GM12801 (cell line): ENCODE results near the gene GNG7.

Experiments used
- TF ChIP-seq, protein P1 (sequence below): IDR thresholded peaks from one replicate; pipeline ENCODE4 v1.5.1; 2011; ENCODE audit warnings: control low read depth; ENCODE audit not compliant: insufficient read length; ENCODE audit errors: extremely low read depth

The GNG7 gene

DNA sequence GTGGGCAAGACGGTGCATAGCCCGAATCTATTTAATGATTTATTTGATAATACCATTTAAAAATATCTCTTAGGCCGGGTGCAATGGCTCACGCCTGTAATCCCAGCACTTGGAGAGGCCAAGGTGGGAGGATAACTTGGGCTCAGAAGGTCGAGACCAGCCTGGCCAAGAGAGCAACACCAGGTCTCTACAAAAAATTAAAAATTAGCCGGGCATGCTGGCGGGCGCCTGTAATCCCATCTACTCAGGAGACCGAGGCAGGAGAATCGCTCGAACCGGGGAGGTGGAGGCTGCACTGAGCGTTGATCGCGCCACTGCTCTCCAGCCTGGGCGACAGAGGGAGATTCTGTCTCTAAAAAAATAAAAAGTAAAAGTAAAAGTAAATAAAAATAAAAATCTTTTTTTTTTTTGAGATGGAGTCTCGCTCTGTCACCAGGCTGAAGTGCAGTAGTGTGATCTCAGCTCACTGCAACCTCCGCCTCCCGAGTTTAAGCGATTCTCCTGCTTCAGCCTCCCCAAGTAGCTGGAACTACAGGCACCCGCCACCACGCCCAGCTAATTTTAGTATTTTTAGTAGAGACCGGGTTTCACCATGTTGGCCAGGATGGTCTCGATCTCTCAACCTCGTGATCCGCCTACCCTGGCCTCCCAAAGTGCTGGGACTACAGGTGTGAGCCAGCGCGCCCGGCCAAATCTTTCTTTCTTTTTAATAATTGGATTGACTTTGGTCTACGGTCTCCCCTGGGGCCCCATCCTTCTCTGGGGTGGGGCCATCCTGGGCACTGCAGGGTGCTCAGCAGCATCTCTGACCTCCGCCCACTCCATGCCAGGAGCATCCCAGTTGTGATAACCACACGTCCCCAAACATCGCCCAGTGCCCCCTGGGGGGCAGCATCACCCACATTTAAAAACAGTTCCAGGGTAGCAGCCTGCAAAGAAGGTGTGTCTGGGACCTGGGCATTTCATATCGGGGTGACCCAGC lies 90.7 kb downstream of the GNG7 start:
- TF ChIP-seq, protein P1, sequence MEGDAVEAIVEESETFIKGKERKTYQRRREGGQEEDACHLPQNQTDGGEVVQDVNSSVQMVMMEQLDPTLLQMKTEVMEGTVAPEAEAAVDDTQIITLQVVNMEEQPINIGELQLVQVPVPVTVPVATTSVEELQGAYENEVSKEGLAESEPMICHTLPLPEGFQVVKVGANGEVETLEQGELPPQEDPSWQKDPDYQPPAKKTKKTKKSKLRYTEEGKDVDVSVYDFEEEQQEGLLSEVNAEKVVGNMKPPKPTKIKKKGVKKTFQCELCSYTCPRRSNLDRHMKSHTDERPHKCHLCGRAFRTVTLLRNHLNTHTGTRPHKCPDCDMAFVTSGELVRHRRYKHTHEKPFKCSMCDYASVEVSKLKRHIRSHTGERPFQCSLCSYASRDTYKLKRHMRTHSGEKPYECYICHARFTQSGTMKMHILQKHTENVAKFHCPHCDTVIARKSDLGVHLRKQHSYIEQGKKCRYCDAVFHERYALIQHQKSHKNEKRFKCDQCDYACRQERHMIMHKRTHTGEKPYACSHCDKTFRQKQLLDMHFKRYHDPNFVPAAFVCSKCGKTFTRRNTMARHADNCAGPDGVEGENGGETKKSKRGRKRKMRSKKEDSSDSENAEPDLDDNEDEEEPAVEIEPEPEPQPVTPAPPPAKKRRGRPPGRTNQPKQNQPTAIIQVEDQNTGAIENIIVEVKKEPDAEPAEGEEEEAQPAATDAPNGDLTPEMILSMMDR, result no peak

DNA sequence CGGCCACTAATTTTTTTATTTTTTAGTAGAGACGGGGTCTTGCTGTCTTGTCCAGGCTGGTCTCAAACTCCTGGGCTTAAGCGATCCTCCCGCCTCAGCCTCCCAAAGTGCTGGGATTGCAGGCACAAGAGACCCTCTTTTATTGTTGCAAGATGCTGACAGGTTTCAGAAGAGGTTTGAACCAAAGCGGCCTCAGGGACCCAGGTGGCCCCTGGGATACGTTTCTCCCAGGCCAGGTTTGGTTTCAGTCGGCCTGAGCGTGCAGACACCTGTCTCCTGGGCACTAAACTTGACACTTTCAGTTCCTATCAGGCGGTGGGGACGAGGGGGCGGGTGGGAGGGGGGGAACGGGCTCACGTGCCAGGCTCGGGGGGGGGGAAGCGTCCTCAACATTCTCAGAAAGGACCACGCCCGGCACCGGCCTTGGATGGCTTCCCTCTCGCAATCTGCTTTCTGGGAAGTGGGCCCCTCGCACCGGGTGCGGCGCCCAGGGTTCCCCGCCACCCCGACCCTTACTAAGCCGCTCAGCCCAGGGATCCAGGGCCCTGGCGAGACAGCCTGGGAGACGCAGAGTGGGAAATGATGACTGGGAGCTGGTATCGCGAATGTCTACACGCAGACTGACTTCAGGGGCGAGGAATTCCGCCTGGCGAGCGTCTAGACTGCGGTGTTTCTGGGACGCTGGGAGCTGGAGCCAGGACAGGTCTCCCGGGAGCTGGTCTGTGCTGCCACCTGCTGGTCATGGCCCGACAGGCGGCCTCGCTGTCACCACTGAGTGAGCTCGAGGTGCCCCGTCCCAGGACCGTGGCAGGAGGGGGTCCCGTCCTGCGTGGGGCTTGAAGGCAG lies 91.6 kb downstream of the GNG7 start:
- TF ChIP-seq, protein P1, result no peak

DNA sequence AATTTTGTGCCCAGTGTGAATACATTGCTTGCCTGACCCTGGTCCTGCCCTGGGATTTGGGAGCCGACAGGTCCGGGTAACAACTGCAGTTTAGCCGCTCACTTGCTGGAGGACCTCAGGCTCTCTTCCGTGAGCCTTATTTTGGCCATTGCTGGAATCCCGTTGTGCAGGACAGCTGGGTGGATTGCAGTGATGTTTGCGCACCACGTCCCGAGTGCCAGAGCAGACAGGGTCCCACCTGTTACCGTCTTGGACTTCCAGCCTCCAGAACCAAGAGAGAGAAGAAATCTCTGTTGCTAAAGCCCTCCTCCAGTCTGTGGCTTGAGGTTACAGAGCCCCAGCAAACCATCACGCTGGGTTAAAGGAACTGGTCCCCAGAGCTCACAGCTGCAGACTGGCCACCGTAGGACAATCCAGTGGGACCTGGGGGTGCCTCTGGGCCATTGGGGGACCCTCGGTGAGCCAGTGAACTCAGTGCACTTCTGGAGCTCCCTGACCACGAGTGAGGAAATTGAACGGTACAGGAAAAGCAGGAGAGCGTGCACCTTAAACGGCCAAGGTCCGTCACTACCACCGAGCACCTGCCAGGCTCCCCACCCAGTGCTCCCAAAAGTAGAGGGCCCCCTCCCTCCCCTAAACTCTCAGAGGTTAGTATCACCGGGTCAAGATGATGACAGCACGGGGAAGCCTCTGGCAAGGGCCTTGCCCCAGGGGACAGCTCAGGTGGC lies 92.9 kb downstream of the GNG7 start:
- TF ChIP-seq, protein P1, result no peak

DNA sequence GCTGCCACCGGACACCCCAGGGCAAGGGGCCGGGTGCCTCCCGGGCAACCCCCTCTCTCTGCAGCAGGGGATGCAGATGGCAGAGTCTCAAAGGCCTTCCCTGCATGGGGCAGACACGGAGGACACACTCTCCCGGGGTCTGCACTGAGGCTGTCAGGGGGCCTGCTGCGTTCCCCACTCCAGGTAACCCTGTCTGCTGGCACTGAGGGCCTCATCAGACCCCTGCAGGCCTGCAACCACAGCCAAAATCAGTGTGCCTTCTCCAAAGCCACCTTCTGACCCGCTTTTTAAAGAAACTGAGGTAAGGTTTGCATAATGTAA lies 93.9 kb downstream of the GNG7 start:
- TF ChIP-seq, protein P1, result no peak

- TF ChIP-seq, protein P1, result no peak
Observed at GRCh38 chr19:2607712-2608601, 94.5 kb downstream of the GNG7 start.

DNA sequence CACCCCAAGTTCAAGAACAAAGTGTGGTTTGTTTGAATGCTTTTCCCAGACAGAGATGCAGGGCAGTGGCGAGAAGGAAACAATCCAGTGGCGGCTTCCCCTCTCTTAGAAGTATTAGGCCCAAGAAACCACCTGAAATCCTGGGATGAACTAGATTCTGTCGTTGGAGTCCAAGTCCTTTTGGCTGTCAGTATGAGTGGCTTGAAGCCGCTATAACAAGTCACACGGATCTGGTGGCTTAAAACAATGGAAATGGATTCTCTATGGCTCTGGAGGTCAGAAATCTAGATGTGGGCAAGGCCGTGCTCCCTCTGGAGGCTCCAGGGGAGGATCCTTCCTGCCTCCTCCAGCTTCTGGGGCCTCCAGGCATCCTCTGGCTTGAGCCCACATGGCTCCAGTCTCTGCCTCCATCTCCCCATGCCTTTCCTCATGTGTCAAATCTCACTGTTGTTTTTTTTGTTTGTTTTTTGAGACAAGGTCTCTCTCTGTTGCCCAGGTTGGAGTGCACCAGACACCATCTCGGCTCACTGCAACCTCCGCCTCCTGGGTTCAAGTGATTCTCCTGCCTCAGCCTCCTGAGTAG lies 97.7 kb downstream of the GNG7 start:
- TF ChIP-seq, protein P1, result no peak
